T-helper 17 cell (primary cell): Measurements from ENCODE around the gene DMKN. TPM values are rescaled to one million over a fixed set of nuclear protein-coding genes. Genes with fewer than 3 reads are reported as not detected.

Source experiments
- ATAC-seq: fragments of 150-1000 bp; cut with Tn5 transposase; 2 replicates; pipeline ENCODE4 v1.10.0; 2021; ENCODE audit warnings: mild to moderate bottlenecking, moderate library complexity
- DNase-seq, 3 donors: peaks; one replicate each; pipeline versions ENCODE4 v3.0.0 to v3.0.0-alpha.2; 2020 to 2021
- H3K9me3 ChIP-seq: one replicate; pipeline ENCODE4 v1.7.0; 2013; ENCODE audit warnings: low read length, mild to moderate bottlenecking; ENCODE audit not compliant: control insufficient read depth, poor library complexity, severe bottlenecking
- H3K27ac Mint-ChIP-seq: one replicate; pipeline ENCODE4 v1.8.0; 2022; ENCODE audit warnings: mild to moderate bottlenecking, moderate library complexity, mixed read lengths
- H3K27me3 Mint-ChIP-seq: one replicate; pipeline ENCODE4 v1.8.0; 2022; ENCODE audit warnings: mixed read lengths
- H3K36me3 Mint-ChIP-seq: one replicate; pipeline ENCODE4 v1.8.0; 2022; ENCODE audit warnings: low read depth, mixed read lengths
- H3K4me1 Mint-ChIP-seq: one replicate; pipeline ENCODE4 v1.8.0; 2022; ENCODE audit warnings: mild to moderate bottlenecking, mixed read lengths
- H3K4me3 Mint-ChIP-seq: one replicate; pipeline ENCODE4 v1.8.0; 2022; ENCODE audit warnings: mild to moderate bottlenecking, moderate library complexity, mixed read lengths
- total RNA-seq, 4 donors: library from RNA in 2 of 4; stranded (reverse) in 2 of 4; gene quantifications; one replicate each; pipeline ENCODE4 v1.2.3 and lab custom pipeline; 2022 to 2026

Gene DMKN
- total RNA-seq, 2 donors from 2014 or later = not detected

- peaks cover 55% of the 10 kb centered on the region for H3K27me3 Mint-ChIP-seq
- H3K4me1 Mint-ChIP-seq = peaks cover 3% of the 10 kb centered on the region
- H3K36me3 Mint-ChIP-seq = peaks cover 8% of the 10 kb centered on the region
- ATAC-seq = no peak
- H3K9me3 ChIP-seq = no peaks in the 10 kb centered on the region
- no peak overlapping the region for H3K27ac Mint-ChIP-seq
- no peak for DNase-seq
- no peak overlapping the region for H3K4me3 Mint-ChIP-seq
Observed at GRCh38 chr19:35525873-35526272, 12.4 kb upstream of the DMKN start.

GRCh38 chr19:35524181-35524837 is 10.9 kb upstream of the DMKN start:
- no peaks in the 10 kb centered on the region for H3K9me3 ChIP-seq
- ATAC-seq (no peak), DNase-seq (no peak)
- Mint-ChIP-seq H3K36me3 (peaks cover 11% of the 10 kb centered on the region), H3K27me3 (peaks cover 50% of the 10 kb centered on the region), H3K4me3 (no peak overlapping the region), H3K27ac (peak overlapping the region; percentile 37), H3K4me1 (peaks cover 6% of the 10 kb centered on the region)

- DNase-seq (no peak), ATAC-seq (no peak)
- H3K4me3 Mint-ChIP-seq = no peak overlapping the region
- H3K27ac Mint-ChIP-seq = no peak overlapping the region
- H3K36me3 Mint-ChIP-seq = peaks cover 5% of the 10 kb centered on the region
- H3K27me3 Mint-ChIP-seq = peaks cover 43% of the 10 kb centered on the region
- peaks cover 6% of the 10 kb centered on the region for H3K4me1 Mint-ChIP-seq
- no peaks in the 10 kb centered on the region for H3K9me3 ChIP-seq
Observed at GRCh38 chr19:35522745-35523327, 9.4 kb upstream of the DMKN start.

GRCh38 chr19:35521124-35521743 is 7.8 kb upstream of the DMKN start:
- no peak overlapping the region for H3K4me3 Mint-ChIP-seq
- no peak overlapping the region for H3K27ac Mint-ChIP-seq
- ATAC-seq = no peak
- DNase-seq = no peak
- H3K9me3 ChIP-seq = no peaks in the 10 kb centered on the region
- H3K4me1 Mint-ChIP-seq = peaks cover 6% of the 10 kb centered on the region
- peaks cover 44% of the 10 kb centered on the region for H3K27me3 Mint-ChIP-seq
- H3K36me3 Mint-ChIP-seq = peaks cover 5% of the 10 kb centered on the region

GRCh38 chr19:35519291-35519690 is 5.8 kb upstream of the DMKN start:
- Mint-ChIP-seq H3K27me3 (peaks cover 48% of the 10 kb centered on the region), H3K27ac (peak overlapping the region; percentile 72), H3K4me3 (no peak overlapping the region), H3K36me3 (peaks cover 5% of the 10 kb centered on the region), H3K4me1 (peaks cover 6% of the 10 kb centered on the region)
- ATAC-seq (no peak), DNase-seq (no peak)
- no peaks in the 10 kb centered on the region for H3K9me3 ChIP-seq

- DNase-seq (no peak), ATAC-seq (no peak)
- Mint-ChIP-seq H3K4me1 (peaks cover 6% of the 10 kb centered on the region), H3K27ac (no peak overlapping the region), H3K27me3 (peaks cover 45% of the 10 kb centered on the region), H3K36me3 (peaks cover 5% of the 10 kb centered on the region), H3K4me3 (no peak overlapping the region)
- no peaks in the 10 kb centered on the region for H3K9me3 ChIP-seq
Observed at GRCh38 chr19:35518313-35518712, 4.9 kb upstream of the DMKN start.

- H3K36me3 Mint-ChIP-seq = peaks cover 5% of the 10 kb centered on the region
- peaks cover 6% of the 10 kb centered on the region for H3K4me1 Mint-ChIP-seq
- no peak overlapping the region for H3K27ac Mint-ChIP-seq
- ATAC-seq (no peak), DNase-seq (no peak)
- peaks cover 48% of the 10 kb centered on the region for H3K27me3 Mint-ChIP-seq
- no peaks in the 10 kb centered on the region for H3K9me3 ChIP-seq
- H3K4me3 Mint-ChIP-seq = no peak overlapping the region
Observed at GRCh38 chr19:35517342-35517741, 3.9 kb upstream of the DMKN start.

GRCh38 chr19:35516310-35516709 is 2.9 kb upstream of the DMKN start:
- no peak for DNase-seq
- Mint-ChIP-seq H3K27me3 (peaks cover 51% of the 10 kb centered on the region), H3K36me3 (peaks cover 5% of the 10 kb centered on the region), H3K4me1 (peaks cover 6% of the 10 kb centered on the region), H3K4me3 (no peak overlapping the region), H3K27ac (no peak overlapping the region)
- no peak for ATAC-seq
- H3K9me3 ChIP-seq = no peaks in the 10 kb centered on the region

- Mint-ChIP-seq H3K4me1 (peaks cover 11% of the 10 kb centered on the region), H3K36me3 (peaks cover 2% of the 10 kb centered on the region), H3K4me3 (no peak overlapping the region), H3K27me3 (peaks cover 44% of the 10 kb centered on the region), H3K27ac (no peak overlapping the region)
- DNase-seq (no peak), ATAC-seq (no peak)
- H3K9me3 ChIP-seq = no peaks in the 10 kb centered on the region
Observed at GRCh38 chr19:35514282-35514809, 897 bp upstream of the DMKN start.

GRCh38 chr19:35512831-35513627 is 420 bp downstream of the DMKN start:
- Mint-ChIP-seq H3K27me3 (peaks cover 43% of the 10 kb centered on the region), H3K4me3 (no peak overlapping the region), H3K4me1 (peaks cover 12% of the 10 kb centered on the region), H3K36me3 (peaks cover 2% of the 10 kb centered on the region), H3K27ac (no peak overlapping the region)
- H3K9me3 ChIP-seq = no peaks in the 10 kb centered on the region
- ATAC-seq = no peak
- DNase-seq = no peak

GRCh38 chr19:35511337-35511736 is 2.1 kb downstream of the DMKN start:
- Mint-ChIP-seq H3K36me3 (no peaks in the 10 kb centered on the region), H3K4me3 (peak overlapping the region; percentile 59), H3K27me3 (peaks cover 44% of the 10 kb centered on the region), H3K27ac (no peak overlapping the region), H3K4me1 (peaks cover 12% of the 10 kb centered on the region)
- DNase-seq = no peak
- H3K9me3 ChIP-seq = no peaks in the 10 kb centered on the region
- no peak for ATAC-seq

GRCh38 chr19:35510626-35510964 is 2.9 kb downstream of the DMKN start:
- no peaks in the 10 kb centered on the region for H3K36me3 Mint-ChIP-seq
- peaks cover 14% of the 10 kb centered on the region for H3K4me1 Mint-ChIP-seq
- ATAC-seq (no peak), DNase-seq (no peak)
- H3K9me3 ChIP-seq = no peaks in the 10 kb centered on the region
- H3K27me3 Mint-ChIP-seq = peaks cover 48% of the 10 kb centered on the region
- H3K27ac Mint-ChIP-seq = peak overlapping the region; percentile 80
- peak overlapping the region; percentile 78 for H3K4me3 Mint-ChIP-seq
